ENCODE data around the gene FAT1.

DNA sequence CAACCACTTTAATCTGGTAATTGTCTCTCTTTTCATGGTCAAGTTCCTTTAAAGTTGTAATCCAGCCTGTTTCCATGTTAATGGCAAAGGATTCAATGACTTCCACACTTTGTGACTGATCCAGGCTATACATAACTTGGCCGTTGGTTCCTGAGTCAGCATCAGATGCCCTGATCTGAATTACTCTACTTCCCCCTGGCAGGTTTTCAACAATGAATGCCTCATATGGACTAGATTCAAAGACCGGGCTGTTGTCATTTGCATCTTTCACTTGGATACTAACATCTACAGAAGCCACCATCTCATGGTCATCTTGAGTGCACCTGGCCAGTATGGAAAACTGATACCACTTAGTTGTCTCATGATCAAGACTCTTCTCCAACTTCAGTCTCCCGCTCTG lies 105.7 kb downstream of the FAT1 start:
- TF ChIP-seq, protein P1, sequence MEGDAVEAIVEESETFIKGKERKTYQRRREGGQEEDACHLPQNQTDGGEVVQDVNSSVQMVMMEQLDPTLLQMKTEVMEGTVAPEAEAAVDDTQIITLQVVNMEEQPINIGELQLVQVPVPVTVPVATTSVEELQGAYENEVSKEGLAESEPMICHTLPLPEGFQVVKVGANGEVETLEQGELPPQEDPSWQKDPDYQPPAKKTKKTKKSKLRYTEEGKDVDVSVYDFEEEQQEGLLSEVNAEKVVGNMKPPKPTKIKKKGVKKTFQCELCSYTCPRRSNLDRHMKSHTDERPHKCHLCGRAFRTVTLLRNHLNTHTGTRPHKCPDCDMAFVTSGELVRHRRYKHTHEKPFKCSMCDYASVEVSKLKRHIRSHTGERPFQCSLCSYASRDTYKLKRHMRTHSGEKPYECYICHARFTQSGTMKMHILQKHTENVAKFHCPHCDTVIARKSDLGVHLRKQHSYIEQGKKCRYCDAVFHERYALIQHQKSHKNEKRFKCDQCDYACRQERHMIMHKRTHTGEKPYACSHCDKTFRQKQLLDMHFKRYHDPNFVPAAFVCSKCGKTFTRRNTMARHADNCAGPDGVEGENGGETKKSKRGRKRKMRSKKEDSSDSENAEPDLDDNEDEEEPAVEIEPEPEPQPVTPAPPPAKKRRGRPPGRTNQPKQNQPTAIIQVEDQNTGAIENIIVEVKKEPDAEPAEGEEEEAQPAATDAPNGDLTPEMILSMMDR (IDR thresholded peaks at IDR 0.05): no peak
- no peak for TF ChIP-seq POLR2A (IDR thresholded peaks at IDR 0.05)

Data from esophagus squamous epithelium (tissue), 4 donors.